NCI-H128 (cell line): ENCODE data around the gene LAGE3.

Experiments used
- DNase-seq: peaks from one replicate; lab custom pipeline; 2025; ENCODE audit not compliant: unreplicated experiment; lab: John Stamatoyannopoulos, UW

The LAGE3 gene

GRCh38 chrX:154477891-154478477, 1.1 kb downstream of the LAGE3 start:
- DNase-seq, result no peak

DNA sequence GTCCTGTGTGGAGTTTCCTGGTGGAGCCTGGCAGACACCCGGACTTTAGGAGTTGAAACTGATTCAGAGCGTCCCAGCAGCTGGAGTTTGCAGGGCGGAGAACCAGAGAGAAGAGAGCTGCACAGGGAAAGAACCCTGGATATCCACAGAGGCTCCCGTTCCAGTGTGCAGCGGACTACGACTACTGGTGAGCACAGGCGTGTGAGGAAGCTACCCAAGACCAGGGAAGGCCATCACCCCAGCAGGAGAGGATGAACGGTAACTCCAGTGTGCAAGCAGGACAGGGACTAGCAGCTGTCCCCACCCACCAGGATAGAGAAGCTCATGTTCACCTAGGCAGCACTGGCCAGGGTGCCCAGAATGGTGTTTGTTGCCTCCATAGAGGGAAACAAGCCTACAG, 2.3 kb downstream of the LAGE3 start:
- DNase-seq, result no peak

- DNase-seq, result no peak
Observed at GRCh38 chrX:154473683-154474082, 5.4 kb downstream of the LAGE3 start.

- no peak for DNase-seq
Observed at GRCh38 chrX:154472685-154473632, 6.1 kb downstream of the LAGE3 start.

- DNase-seq, result no peak
Observed at GRCh38 chrX:154471839-154472684, 7.0 kb downstream of the LAGE3 start.

DNA sequence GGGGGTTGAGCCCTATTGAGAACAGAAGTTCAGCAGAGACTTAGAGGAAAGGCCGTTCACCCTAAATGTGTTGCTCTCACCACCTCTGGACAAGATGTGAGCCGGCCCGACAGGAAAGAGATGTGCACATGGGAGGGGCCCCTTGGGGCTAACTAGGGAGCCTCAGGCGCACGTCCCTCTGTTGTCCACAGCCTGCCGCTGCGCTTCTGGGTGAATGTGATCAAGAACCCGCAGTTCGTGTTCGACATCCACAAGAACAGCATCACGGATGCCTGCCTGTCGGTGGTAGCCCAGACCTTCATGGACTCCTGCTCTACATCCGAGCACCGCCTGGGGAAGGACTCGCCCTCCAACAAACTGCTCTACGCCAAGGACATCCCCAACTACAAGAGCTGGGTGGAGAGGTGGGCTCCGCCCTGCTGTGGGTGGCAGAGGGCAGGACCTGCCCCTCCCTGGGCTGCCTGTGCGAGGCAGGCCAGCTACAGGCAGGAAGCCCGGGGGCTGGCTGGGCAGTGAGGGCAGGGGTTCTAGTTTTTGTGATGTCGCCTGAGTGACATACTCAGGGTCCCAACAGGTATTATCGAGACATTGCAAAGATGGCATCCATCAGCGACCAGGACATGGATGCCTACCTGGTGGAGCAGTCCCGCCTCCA, 8.0 kb downstream of the LAGE3 start:
- no peak for DNase-seq

DNA sequence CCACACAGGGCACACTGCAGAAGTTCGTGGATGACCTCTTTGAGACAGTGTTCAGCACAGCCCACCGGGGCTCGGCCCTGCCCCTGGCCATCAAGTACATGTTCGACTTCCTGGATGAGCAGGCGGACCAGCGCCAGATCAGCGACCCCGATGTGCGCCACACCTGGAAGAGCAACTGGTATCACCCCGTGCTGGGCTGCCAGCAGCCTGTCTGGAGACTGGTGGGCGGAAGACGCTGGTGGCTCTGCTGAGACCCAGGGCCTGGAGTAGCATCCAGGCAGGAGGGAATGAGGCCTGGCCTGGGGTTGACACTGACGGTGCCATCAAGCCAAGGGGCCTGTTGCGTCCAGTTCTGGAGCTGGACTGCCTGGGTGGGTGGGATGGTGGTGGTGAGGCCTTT, 8.6 kb downstream of the LAGE3 start:
- DNase-seq, result no peak

DNA sequence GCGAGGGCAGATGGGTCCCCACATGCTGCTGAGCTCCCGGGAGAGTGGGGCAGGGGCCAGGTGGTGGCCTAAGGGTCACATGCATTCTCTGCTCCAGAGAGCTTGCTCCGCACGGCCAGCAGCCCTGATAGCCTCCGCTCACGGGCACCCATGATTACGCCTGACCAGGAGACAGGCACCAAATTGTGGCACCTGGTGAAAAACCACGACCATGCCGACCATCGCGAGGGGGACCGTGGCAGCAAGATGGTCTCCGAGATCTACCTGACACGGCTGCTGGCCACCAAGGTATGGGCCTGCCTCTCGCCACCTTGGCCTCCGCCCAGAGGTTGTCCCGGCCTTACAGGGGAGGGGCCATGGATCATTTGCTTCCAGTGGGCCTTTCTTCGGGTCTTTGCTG, 9.2 kb downstream of the LAGE3 start:
- no peak for DNase-seq

DNA sequence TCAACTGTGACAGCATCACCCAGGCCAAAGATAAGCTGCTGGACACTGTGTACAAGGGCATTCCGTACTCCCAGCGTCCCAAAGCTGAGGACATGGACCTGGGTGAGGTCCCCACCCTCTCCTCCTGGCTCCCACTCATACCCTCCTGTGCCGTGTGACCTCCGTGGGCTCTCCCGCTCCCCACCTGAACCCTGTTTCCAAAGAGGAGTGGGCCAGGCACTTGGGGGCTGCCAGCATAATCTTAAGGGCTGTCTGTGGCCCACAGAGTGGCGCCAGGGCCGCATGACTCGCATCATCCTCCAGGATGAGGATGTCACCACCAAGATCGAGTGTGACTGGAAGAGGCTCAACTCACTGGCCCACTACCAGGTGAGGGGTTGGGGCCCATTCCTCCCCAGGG, 10.0 kb downstream of the LAGE3 start:
- no peak for DNase-seq

DNA sequence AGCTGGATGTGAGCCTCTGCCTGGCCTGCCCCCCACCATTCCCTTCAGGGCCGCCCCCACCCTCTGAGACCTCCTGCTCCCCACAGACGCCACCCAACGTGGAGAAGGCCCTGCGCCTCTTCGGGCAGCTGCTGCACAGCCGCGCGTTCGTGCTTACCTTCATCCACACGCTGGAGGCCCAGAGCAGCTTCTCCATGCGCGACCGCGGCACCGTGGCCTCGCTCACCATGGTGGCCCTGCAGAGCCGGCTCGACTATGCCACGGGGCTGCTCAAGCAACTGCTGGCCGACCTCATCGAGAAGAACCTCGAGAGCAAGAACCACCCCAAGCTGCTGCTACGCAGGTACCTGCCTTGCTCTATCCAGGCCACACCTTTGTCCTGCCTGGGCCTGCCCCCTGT, 10.9 kb downstream of the LAGE3 start:
- no peak for DNase-seq

GRCh38 chrX:154467556-154467955, 11.5 kb downstream of the LAGE3 start:
- DNase-seq, result no peak

- no peak for DNase-seq
Observed at GRCh38 chrX:154466907-154467306, 12.2 kb downstream of the LAGE3 start.

DNA sequence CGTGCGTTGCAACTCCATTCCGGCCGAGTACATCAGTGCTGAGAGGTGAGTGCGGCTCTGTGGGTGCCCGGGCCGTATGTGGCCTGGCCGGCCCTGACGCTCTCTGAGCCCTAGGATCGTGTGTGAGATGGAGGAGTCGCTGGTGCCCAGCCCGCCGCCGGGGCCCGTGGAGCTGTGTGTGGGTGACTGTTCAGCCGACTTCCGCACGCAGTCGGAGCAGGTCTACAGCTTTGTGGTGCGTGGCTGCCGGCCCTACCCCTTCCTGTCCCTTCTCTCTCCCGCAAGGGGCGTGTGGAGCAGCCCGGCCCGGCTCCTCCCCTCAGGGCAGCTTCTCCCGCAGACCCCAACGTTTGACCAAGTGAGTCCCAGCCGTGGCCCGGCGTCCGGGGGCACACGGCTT, 13.0 kb downstream of the LAGE3 start:
- no peak for DNase-seq

DNA sequence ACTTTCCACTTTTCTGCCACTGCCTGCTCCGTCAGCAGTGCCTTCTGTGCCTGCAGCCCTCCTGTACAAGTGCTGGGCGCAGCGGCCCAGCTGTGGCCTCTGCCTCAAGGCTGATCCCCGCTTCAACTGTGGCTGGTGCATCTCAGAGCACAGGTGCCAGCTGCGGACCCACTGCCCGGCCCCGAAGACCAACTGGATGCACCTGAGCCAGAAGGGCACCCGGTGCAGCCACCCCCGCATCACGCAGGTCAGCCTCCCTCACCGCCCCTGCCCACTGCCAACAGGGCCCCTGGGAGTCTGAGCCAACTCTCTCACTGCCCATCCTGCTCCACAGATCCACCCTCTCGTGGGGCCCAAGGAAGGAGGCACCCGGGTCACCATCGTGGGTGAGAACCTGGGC, 13.5 kb downstream of the LAGE3 start:
- DNase-seq, result no peak

DNA sequence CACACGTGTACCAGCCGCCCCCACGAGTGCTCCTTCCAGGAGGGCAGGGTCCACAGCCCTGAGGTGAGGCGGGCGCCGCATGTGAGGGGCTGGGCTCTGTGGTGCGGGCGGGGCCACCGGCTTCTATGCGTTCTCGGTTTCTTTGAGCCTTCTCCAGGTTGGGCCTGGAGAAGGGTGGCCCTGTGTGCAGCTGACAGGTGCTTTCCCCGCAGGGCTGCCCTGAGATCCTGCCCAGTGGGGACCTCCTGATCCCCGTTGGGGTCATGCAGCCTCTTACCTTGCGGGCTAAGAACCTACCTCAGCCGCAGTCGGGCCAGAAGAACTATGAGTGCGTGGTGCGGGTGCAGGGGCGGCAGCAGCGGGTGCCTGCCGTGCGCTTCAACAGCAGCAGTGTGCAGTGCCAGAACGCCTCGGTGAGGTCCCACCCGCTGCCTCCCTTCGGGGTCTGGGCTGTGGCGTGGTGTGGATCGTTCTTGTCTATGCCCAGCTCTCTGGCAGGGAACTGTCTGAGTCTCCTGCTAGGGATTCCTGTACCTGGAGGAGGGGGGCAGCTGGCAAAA, 14.2 kb downstream of the LAGE3 start:
- DNase-seq, result no peak

DNA sequence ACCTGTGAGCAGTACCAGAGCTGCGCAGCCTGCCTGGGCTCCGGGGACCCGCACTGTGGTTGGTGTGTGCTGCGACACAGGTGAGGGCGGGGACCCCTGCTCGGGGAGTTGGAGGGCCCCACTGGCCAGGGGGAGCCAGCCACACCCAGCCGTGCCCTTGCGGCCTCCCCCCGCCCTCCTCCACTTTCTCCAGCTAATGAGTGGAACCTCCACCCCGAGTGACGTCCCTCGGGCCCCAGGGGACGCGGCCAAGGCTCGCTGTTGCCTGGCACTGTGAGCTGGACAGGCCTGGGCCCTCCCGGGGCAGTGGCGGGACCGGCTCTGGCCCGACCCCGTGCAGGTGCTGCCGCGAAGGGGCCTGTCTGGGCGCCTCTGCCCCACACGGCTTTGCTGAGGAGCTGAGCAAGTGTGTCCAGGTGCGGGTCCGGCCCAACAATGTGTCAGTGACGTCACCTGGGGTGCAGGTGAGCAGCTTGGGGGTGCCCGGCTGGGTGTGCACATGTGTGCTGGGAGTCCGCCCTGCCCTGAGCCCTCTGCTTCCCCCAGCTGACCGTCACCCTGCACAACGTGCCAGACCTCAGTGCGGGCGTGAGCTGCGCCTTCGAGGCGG, 15.4 kb downstream of the LAGE3 start:
- no peak for DNase-seq

DNA sequence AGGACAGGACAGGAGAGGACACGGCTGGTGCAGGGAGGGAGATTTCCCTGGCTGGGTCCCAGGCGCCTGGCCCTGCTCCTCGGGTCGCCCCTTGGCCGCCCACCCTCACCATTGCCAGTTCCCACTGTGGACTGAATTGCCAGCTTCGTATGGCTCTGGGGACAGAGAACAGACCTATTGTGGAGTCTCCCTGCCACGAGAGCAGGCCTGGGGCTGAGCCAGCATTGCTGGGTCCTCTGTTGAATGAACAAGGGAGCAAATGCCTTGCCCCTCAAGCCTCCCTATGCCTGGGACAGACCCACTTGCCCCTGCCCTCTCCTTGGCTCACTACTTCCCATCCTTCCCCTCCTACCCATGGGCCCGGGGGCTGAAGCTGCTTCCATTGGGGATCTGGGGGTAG, 16.7 kb downstream of the LAGE3 start:
- DNase-seq, result no peak

GRCh38 chrX:154460326-154460725, 18.8 kb downstream of the LAGE3 start:
- no peak for DNase-seq

- DNase-seq, result no peak
Observed at GRCh38 chrX:154459832-154460231, 19.2 kb downstream of the LAGE3 start.

GRCh38 chrX:154458954-154459778, 19.9 kb downstream of the LAGE3 start:
- DNase-seq, result no peak
